ENCODE measurements around the gene TIGD1. TPM values are rescaled to one million over a fixed set of nuclear protein-coding genes. Genes with fewer than 3 reads are reported as not detected.

The TIGD1 gene
- total RNA-seq, 5 donors from 2014 or later (not counting 1 experiment from before 2014, with no cell fraction given): 15.6 to 20.4 (median 16.9) TPM

GRCh38 chr2:232523682-232524597 lies 26.4 kb downstream of the TIGD1 start:
- Histone ChIP-seq H3K27me3 (replicated peaks in 1 of 2; ENCODE audit: control insufficient read depth in 2 of 2, extremely low read depth in 1 of 2, insufficient read depth in 2 of 2, low read length in 1 of 2) (peaks cover 2 to 92% of the 10 kb centered on the region in 2 experiments), H3K36me3 (ENCODE audit: control insufficient read depth in 2 of 2, extremely low read depth in 1 of 2, insufficient read depth in 1 of 2, low read length in 1 of 2) (no peaks in the 10 kb centered on the region), H3K9me3 (no peaks in the 10 kb centered on the region), H3K4me1 (ENCODE audit: control insufficient read depth in 1 of 2, extremely low read depth in 1 of 2, insufficient read depth in 2 of 2, low read length in 2 of 2) (peaks cover 0 to 39% of the 10 kb centered on the region in 2 experiments), H3K4me3 (ENCODE audit: control insufficient read depth in 1 of 2, extremely low read depth in 1 of 2, low read length in 1 of 2) (peak overlapping the region in 1 of 2 donors; percentile 25), H3K27ac (ENCODE audit: low read length) (no peak overlapping the region)
- Mint-ChIP-seq H3K36me3 (no peaks in the 10 kb centered on the region), H3K4me3 (peak overlapping the region in 1 of 3 donors; percentile 71), H3K4me1 (peaks cover 10 to 21% (median 17%) of the 10 kb centered on the region in 3 donors), H3K27ac (no peak overlapping the region), H3K27me3 (peaks cover 33 to 59% of the 10 kb centered on the region in 2 donors), H3K9me3 (no peaks in the 10 kb centered on the region)
- DNase-seq (peak in 1 of 35 experiments; percentile 32), ATAC-seq (replicated peaks in 1 of 4) (peak in 2 of 4 experiments; percentile 18 to 26)
- ChIA-PET CTCF (no interaction called here), POLR2A (no interaction called here)
- WGBS (ENCODE audit: insufficient coverage): 3% methylated on average over 72 of the region's 75 CpGs

DNA sequence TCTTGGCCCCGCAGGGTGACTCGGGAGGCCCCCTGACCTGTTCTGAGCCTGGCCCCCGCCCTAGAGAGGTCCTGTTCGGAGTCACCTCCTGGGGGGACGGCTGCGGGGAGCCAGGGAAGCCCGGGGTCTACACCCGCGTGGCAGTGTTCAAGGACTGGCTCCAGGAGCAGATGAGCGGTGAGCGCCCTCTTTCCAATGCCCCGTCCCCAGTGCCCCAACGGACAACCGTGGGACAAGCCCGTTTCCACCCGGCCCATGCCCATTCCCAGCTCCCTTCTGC lies 27.0 kb downstream of the TIGD1 start:
- whole genome bisulfite sequencing (ENCODE audit: insufficient coverage): 26% methylated on average over 13 of the region's 16 CpGs
- Histone ChIP-seq H3K4me1 (ENCODE audit: control insufficient read depth in 1 of 2, extremely low read depth in 1 of 2, insufficient read depth in 2 of 2, low read length in 2 of 2) (peaks cover 0 to 33% of the 10 kb centered on the region in 2 experiments), H3K9me3 (no peaks in the 10 kb centered on the region), H3K27ac (ENCODE audit: low read length) (no peak overlapping the region), H3K4me3 (ENCODE audit: control insufficient read depth in 1 of 2, extremely low read depth in 1 of 2, low read length in 1 of 2) (peak overlapping the region in 1 of 2 donors; percentile 25), H3K36me3 (ENCODE audit: control insufficient read depth in 2 of 2, extremely low read depth in 1 of 2, insufficient read depth in 1 of 2, low read length in 1 of 2) (no peaks in the 10 kb centered on the region), H3K27me3 (replicated peaks in 1 of 2; ENCODE audit: control insufficient read depth in 2 of 2, extremely low read depth in 1 of 2, insufficient read depth in 2 of 2, low read length in 1 of 2) (peaks cover 2 to 91% of the 10 kb centered on the region in 2 experiments)
- Mint-ChIP-seq H3K4me3 (peak overlapping the region in 2 of 3 donors; percentile 59 to 71), H3K36me3 (no peaks in the 10 kb centered on the region), H3K4me1 (peaks cover 4 to 15% (median 11%) of the 10 kb centered on the region in 3 donors), H3K27me3 (peaks cover 27 to 57% of the 10 kb centered on the region in 2 donors), H3K27ac (no peak overlapping the region), H3K9me3 (no peaks in the 10 kb centered on the region)
- ChIA-PET POLR2A (no interaction called here), CTCF (no interaction called here)
- no peak for DNase-seq
- ATAC-seq (replicated peaks in 1 of 4): no peak

DNA sequence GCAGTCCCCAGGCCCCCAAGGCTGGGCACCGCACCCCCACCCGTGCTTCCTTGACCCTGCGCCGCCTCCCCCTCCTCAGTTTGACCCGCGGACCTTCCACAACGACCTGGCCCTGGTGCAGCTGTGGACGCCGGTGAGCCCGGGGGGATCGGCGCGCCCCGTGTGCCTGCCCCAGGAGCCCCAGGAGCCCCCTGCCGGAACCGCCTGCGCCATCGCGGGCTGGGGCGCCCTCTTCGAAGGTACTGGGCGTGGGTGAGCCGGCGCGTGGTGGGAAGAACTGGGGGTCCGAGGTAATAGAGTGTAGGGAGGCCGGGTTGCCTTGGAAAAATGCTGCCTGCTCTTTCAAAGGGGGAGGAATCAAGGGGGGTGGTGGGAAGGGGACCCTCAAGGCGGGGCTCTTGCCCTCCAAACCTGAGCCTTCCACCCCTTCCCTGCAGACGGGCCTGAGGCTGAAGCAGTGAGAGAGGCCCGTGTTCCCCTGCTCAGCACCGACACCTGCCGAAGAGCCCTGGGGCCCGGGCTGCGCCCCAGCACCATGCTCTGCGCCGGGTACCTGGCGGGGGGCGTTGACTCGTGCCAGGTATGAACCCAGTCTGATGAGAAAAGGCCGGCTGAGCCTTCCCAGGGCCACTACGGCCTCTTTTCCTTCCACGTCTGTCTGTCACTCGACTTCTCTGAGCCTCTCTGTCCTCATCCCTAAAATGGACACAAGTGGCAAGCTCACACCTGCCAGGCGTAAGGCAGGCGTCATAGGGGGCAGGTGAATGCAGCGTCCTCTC lies 27.5 kb downstream of the TIGD1 start:
- WGBS (ENCODE audit: insufficient coverage): 25% methylated on average over 41 of the region's 46 CpGs

DNA sequence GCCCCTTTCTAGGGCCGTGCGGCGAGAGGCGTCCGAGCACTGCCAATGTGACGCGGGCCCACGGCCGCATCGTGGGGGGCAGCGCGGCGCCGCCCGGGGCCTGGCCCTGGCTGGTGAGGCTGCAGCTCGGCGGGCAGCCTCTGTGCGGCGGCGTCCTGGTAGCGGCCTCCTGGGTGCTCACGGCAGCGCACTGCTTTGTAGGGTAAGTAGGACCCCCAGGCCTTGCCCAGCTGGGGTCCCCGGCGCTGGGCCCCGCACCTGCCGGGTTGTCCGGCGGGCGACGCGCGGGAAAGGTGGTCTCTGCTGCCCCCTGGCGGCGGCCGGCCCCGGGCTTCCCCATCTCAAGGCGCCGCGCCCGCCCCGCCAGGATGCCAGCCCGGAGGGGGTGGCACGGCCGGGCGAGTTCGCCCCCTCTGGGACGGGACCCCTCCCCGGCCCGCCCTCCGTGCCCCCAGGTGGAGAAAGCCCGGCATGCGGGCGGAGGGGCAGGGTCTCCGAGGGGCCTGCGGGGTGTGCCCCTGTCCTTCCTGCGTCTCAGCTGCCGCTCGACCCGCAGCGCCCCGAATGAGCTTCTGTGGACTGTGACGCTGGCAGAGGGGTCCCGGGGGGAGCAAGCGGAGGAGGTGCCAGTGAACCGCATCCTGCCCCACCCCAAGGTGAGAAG lies 28.3 kb downstream of the TIGD1 start:
- no peaks in the 10 kb centered on the region for H3K36me3 ChIP-seq (ENCODE audit: control insufficient read depth in 2 of 2, extremely low read depth in 1 of 2, insufficient read depth in 1 of 2, low read length in 1 of 2)
- peaks cover 2 to 89% of the 10 kb centered on the region in 2 experiments for H3K27me3 ChIP-seq (replicated peaks in 1 of 2; ENCODE audit: control insufficient read depth in 2 of 2, extremely low read depth in 1 of 2, insufficient read depth in 2 of 2, low read length in 1 of 2)
- no peak overlapping the region for H3K27ac ChIP-seq (ENCODE audit: low read length)
- no peaks in the 10 kb centered on the region for H3K36me3 Mint-ChIP-seq
- H3K4me1 ChIP-seq (ENCODE audit: control insufficient read depth in 1 of 2, extremely low read depth in 1 of 2, insufficient read depth in 2 of 2, low read length in 2 of 2): peaks cover 0 to 28% of the 10 kb centered on the region in 2 experiments
- peak overlapping the region in 1 of 3 donors; percentile 71 for H3K4me3 Mint-ChIP-seq
- H3K27me3 Mint-ChIP-seq: peaks cover 22 to 52% of the 10 kb centered on the region in 2 donors
- peak in 34 of 35 experiments; percentile 25 to 80 (median 56) for DNase-seq
- no peak overlapping the region for H3K27ac Mint-ChIP-seq
- H3K9me3 ChIP-seq: no peaks in the 10 kb centered on the region
- H3K4me1 Mint-ChIP-seq: peaks cover 0 to 10% (median 8%) of the 10 kb centered on the region in 3 donors
- 9% methylated on average over 66 of the region's 66 CpGs for WGBS (ENCODE audit: insufficient coverage)
- peak; percentile 68 to 85 (median 76) for ATAC-seq (replicated peaks in 1 of 4)
- ChIA-PET POLR2A (interaction anchor here in 1 of 2 donors (0.5 kb wide), 1 partner anchor 1851 kb away, joined by 3 read pairs; no protein-coding TSS in a partner anchor), CTCF (no interaction called here)
- peak overlapping the region; percentile 27 to 38 for H3K4me3 ChIP-seq (ENCODE audit: control insufficient read depth in 1 of 2, extremely low read depth in 1 of 2, low read length in 1 of 2)
- no peaks in the 10 kb centered on the region for H3K9me3 Mint-ChIP-seq

More for the DNA sequence above, 27.5 kb downstream of the TIGD1 start:
- Mint-ChIP-seq H3K9me3 (no peaks in the 10 kb centered on the region), H3K4me1 (peaks cover 0 to 11% (median 8%) of the 10 kb centered on the region in 3 donors), H3K27me3 (peaks cover 22 to 55% of the 10 kb centered on the region in 2 donors), H3K36me3 (no peaks in the 10 kb centered on the region), H3K4me3 (peak overlapping the region; percentile 25 to 71 (median 59)), H3K27ac (no peak overlapping the region)
- H3K4me1 ChIP-seq (ENCODE audit: control insufficient read depth in 1 of 2, extremely low read depth in 1 of 2, insufficient read depth in 2 of 2, low read length in 2 of 2): peaks cover 0 to 28% of the 10 kb centered on the region in 2 experiments
- DNase-seq (peak in 1 of 35 experiments; percentile 12), ATAC-seq (replicated peaks in 1 of 4) (peak; percentile 11 to 32 (median 22))
- peak overlapping the region; percentile 27 to 38 for H3K4me3 ChIP-seq (ENCODE audit: control insufficient read depth in 1 of 2, extremely low read depth in 1 of 2, low read length in 1 of 2)
- H3K27ac ChIP-seq (ENCODE audit: low read length): no peak overlapping the region
- peaks cover 2 to 91% of the 10 kb centered on the region in 2 experiments for H3K27me3 ChIP-seq (replicated peaks in 1 of 2; ENCODE audit: control insufficient read depth in 2 of 2, extremely low read depth in 1 of 2, insufficient read depth in 2 of 2, low read length in 1 of 2)
- ChIA-PET POLR2A (no interaction called here), CTCF (no interaction called here)
- H3K36me3 ChIP-seq (ENCODE audit: control insufficient read depth in 2 of 2, extremely low read depth in 1 of 2, insufficient read depth in 1 of 2, low read length in 1 of 2): no peaks in the 10 kb centered on the region
- no peaks in the 10 kb centered on the region for H3K9me3 ChIP-seq

- H3K36me3 ChIP-seq (ENCODE audit: control insufficient read depth in 2 of 2, extremely low read depth in 1 of 2, insufficient read depth in 1 of 2, low read length in 1 of 2): no peaks in the 10 kb centered on the region
- peaks cover 22 to 49% of the 10 kb centered on the region in 2 donors for H3K27me3 Mint-ChIP-seq
- no peak for ATAC-seq (replicated peaks in 1 of 4)
- no peak overlapping the region for H3K27ac Mint-ChIP-seq
- H3K4me1 Mint-ChIP-seq: peaks cover 0 to 10% (median 8%) of the 10 kb centered on the region in 3 donors
- ChIA-PET POLR2A (no interaction called here), CTCF (interaction anchor here in 1 of 2 donors (0.6 kb wide), 1 partner anchor 14 kb away, joined by 3 read pairs; no protein-coding TSS in a partner anchor)
- WGBS (ENCODE audit: insufficient coverage): 86% methylated on average over 14 of the region's 14 CpGs
- no peaks in the 10 kb centered on the region for H3K9me3 Mint-ChIP-seq
- peaks cover 0 to 28% of the 10 kb centered on the region in 2 experiments for H3K4me1 ChIP-seq (ENCODE audit: control insufficient read depth in 1 of 2, extremely low read depth in 1 of 2, insufficient read depth in 2 of 2, low read length in 2 of 2)
- peak overlapping the region in 1 of 3 donors; percentile 63 for H3K4me3 Mint-ChIP-seq
- H3K4me3 ChIP-seq (ENCODE audit: control insufficient read depth in 1 of 2, extremely low read depth in 1 of 2, low read length in 1 of 2): no peak overlapping the region
- no peak for DNase-seq
- H3K27ac ChIP-seq (ENCODE audit: low read length): no peak overlapping the region
- no peaks in the 10 kb centered on the region for H3K36me3 Mint-ChIP-seq
- H3K9me3 ChIP-seq: no peaks in the 10 kb centered on the region
- peaks cover 0 to 82% of the 10 kb centered on the region in 2 experiments for H3K27me3 ChIP-seq (replicated peaks in 1 of 2; ENCODE audit: control insufficient read depth in 2 of 2, extremely low read depth in 1 of 2, insufficient read depth in 2 of 2, low read length in 1 of 2)
Measured at GRCh38 chr2:232521098-232521497, 29.3 kb downstream of the TIGD1 start.
